ENCODE results near the gene CCR9. TPM values are rescaled to one million over a fixed set of nuclear protein-coding genes. Genes with fewer than 3 reads are reported as not detected.
A peak's percentile ranks its signal among the peaks of the same experiment; 100 is the strongest.

CCR9 gene
- total and polyA plus RNA-seq, 10 of the 15 experiments (the other 5 are each of a cell fraction or from before 2014, with no cell fraction given), result 0.05 to 3.9 (median 2.4) TPM

DNA sequence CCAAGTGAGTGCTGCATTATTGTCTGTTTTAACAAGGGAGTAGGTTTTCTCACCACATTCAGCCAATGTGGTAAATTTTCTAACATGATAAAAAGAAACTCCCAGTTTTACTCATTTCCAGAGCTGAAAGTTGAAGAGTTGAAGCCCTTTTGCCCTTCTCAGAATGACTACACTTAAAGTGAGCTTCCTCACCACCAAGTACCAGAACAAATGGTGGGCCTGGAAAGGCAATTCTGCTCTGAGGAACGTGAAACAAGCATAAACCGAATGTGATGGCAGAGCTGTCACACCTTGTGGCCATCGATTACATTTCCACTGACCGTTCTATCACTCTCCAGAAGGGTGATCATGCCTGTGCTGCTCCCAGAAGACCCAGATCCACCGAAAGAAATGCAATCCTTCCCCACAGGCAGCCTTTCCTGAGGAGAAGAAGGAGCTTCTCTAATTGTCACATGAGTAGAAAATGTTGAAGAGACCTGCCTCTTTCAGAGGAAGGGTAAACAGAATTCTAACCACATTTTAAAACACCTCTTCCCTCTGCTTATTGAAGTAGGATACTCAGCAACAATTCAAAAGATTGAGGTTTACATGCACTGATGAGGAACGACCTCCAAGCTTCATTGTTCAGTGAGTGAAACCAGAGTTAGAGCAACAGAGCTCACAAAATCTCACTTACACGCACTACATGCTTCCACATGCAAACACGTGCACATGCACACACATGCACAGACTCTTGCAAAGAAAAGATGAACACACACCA, 21.4 kb upstream of the CCR9 start (continued):
- TF ChIP-seq, protein P1, sequence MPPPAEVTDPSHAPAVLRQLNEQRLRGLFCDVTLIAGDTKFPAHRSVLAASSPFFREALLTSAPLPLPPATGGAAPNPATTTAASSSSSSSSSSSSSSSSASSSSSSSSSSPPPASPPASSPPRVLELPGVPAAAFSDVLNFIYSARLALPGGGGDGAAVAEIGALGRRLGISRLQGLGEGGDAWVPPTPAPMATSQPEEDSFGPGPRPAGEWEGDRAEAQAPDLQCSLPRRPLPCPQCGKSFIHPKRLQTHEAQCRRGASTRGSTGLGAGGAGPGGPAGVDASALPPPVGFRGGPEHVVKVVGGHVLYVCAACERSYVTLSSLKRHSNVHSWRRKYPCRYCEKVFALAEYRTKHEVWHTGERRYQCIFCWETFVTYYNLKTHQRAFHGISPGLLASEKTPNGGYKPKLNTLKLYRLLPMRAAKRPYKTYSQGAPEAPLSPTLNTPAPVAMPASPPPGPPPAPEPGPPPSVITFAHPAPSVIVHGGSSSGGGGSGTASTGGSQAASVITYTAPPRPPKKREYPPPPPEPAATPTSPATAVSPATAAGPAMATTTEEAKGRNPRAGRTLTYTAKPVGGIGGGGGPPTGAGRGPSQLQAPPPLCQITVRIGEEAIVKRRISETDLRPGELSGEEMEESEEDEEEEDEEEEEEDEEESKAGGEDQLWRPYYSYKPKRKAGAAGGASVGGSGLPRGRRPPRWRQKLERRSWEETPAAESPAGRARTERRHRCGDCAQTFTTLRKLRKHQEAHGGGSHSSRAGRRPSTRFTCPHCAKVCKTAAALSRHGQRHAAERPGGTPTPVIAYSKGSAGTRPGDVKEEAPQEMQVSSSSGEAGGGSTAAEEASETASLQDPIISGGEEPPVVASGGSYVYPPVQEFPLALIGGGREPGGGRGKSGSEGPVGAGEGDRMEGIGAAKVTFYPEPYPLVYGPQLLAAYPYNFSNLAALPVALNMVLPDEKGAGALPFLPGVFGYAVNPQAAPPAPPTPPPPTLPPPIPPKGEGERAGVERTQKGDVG (CRISPR knock-in tag; IDR thresholded peaks at IDR 0.05), result no peak
- TF ChIP-seq SUPT20H (IDR thresholded peaks at IDR 0.05; ENCODE audit: borderline replicate concordance, control insufficient read depth, low read depth, low read length), result no peak
- TF ChIP-seq YY1 (IDR thresholded peaks at IDR 0.05; ENCODE audit: low read depth, low read length), result peak; percentile 75; the same call in 1 of the 2 replicates
- 0 out of 4 replicates have a peak, but pooled peaks of 1 of the 2 experiments have one; percentile 39 for TF ChIP-seq SRF (IDR thresholded peaks at IDR 0.05; ENCODE audit: low read depth in 2 of 2, low read length in 2 of 2)
- TF ChIP-seq IRF4 (IDR thresholded peaks at IDR 0.05; ENCODE audit: low read depth, low read length), result peak; percentile 100
- peak; percentile 71 for TF ChIP-seq GABPA (IDR thresholded peaks at IDR 0.05; ENCODE audit: low read depth)
- TF ChIP-seq, protein P2, sequence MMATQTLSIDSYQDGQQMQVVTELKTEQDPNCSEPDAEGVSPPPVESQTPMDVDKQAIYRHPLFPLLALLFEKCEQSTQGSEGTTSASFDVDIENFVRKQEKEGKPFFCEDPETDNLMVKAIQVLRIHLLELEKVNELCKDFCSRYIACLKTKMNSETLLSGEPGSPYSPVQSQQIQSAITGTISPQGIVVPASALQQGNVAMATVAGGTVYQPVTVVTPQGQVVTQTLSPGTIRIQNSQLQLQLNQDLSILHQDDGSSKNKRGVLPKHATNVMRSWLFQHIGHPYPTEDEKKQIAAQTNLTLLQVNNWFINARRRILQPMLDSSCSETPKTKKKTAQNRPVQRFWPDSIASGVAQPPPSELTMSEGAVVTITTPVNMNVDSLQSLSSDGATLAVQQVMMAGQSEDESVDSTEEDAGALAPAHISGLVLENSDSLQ (IDR thresholded peaks at IDR 0.05), result peak; percentile 70
- no peak for TF ChIP-seq RFX5 (IDR thresholded peaks at IDR 0.05; ENCODE audit: low read depth, low read length)
- TF ChIP-seq NFIC (IDR thresholded peaks at IDR 0.05; ENCODE audit: low read depth, low read length), result peak; percentile 100
- peak; percentile 73 for TF ChIP-seq GATAD2B (conservative IDR thresholded peaks at IDR 0.05; ENCODE audit: low read depth)
- peak; percentile 33 for TF ChIP-seq KLF5 (IDR thresholded peaks at IDR 0.05; ENCODE audit: partially characterized antibody)
- TF ChIP-seq POLR2AphosphoS5 (IDR thresholded peaks at IDR 0.05; ENCODE audit: low read length), result 0 out of 2 replicates have a peak, but pooled peaks have one; percentile 19
- no peak for TF ChIP-seq CTCF (IDR thresholded peaks at IDR 0.05 in 2 of 3, conservative IDR thresholded peaks at IDR 0.05 in 1 of 3; ENCODE audit: control insufficient read depth in 2 of 3, extremely low read depth in 1 of 3, insufficient read depth in 1 of 3, low read depth in 3 of 3, low read length in 3 of 3)
- TF ChIP-seq EP300 (IDR thresholded peaks at IDR 0.05; ENCODE audit: borderline replicate concordance in 1 of 2, control insufficient read depth in 1 of 2, low read depth in 2 of 2, low read length in 2 of 2), result peak; percentile 99
- peak; percentile 96 for TF ChIP-seq SMARCA5 (IDR thresholded peaks at IDR 0.05)
- TF ChIP-seq SMAD1 (IDR thresholded peaks at IDR 0.05; ENCODE audit: low read depth, partially characterized antibody), result peak; percentile 58
- TF ChIP-seq RELB (IDR thresholded peaks at IDR 0.05; ENCODE audit: low read depth), result peak; percentile 94
- peak; percentile 13; the same call in 1 of the 2 replicates for TF ChIP-seq SMC3 (IDR thresholded peaks at IDR 0.05; ENCODE audit: borderline replicate concordance, low read length)
